Measurements from ENCODE around the gene MORN1.

GRCh38 chr1:2396059-2396458 lies 4.7 kb upstream of the MORN1 start:
- TF ChIP-seq CTCF (IDR thresholded peaks at IDR 0.05) (no peak), POLR2A (IDR thresholded peaks at IDR 0.05) (no peak)
